H1 (cell line): ENCODE data around the gene SELENOF. TPM values are rescaled to one million over a fixed set of nuclear protein-coding genes. Genes with fewer than 3 reads are reported as not detected.

ENCODE experiments used
- CTCF ChIA-PET: fragments of 300-600 bp; sonication (Branson Sonifier 250); formaldehyde crosslinking; loops from one replicate; lab custom pipeline; 2021; ENCODE audit not compliant: partially characterized antibody; lab: Charles Lee
- POLR2A ChIA-PET: fragments of 300-600 bp; sonication (Branson Sonifier 250); formaldehyde crosslinking; loops from one replicate; lab custom pipeline; 2021; ENCODE audit warnings: inconsistent platforms; ENCODE audit not compliant: partially characterized antibody; lab: Charles Lee
- DNase-seq, 2 experiments: peaks; one replicate each; pipeline versions ENCODE4 v3.0.0 to v3.0.0-alpha.2; 2010 to 2022; ENCODE audit warnings: low spot score in 2 of 2, low read depth in 1 of 2, mixed read lengths in 1 of 2
- FAIRE-seq: peaks from 2 replicates; lab custom pipeline; 2011; peaks lifted over from hg19 to GRCh38; lab: Jason Lieb, UNC
- H2AFZ ChIP-seq: 2 replicates; pipeline ENCODE4 v1.8.1; 2012; ENCODE audit warnings: low read length, inconsistent platforms
- H2AK5ac ChIP-seq: 2 replicates; pipeline ENCODE4 v1.6.1; 2013; ENCODE audit warnings: low read depth, low read length
- H2BK120ac ChIP-seq: replicated peaks from 2 replicates; pipeline ENCODE3; 2013; ENCODE audit warnings: low read depth, low read length, inconsistent platforms
- H2BK12ac ChIP-seq: 2 replicates; pipeline ENCODE4 v1.6.1; 2013; ENCODE audit warnings: low read depth, low read length
- H2BK15ac ChIP-seq: 2 replicates; pipeline ENCODE4 v1.6.1; 2013; ENCODE audit warnings: low read length
- H2BK20ac ChIP-seq: 2 replicates; pipeline ENCODE4 v1.6.1; 2013; ENCODE audit warnings: low read length
- H2BK5ac ChIP-seq: 2 replicates; pipeline ENCODE4 v1.6.1; 2013; ENCODE audit warnings: low read depth, low read length
- H3K14ac ChIP-seq: 2 replicates; pipeline ENCODE4 v1.6.1; 2013; ENCODE audit warnings: inconsistent platforms; ENCODE audit not compliant: insufficient read length
- H3K18ac ChIP-seq: 2 replicates; pipeline ENCODE4 v1.6.1; 2013; ENCODE audit warnings: low read length; ENCODE audit errors: extremely low read depth
- H3K23ac ChIP-seq: 2 replicates; pipeline ENCODE4 v1.6.1; 2013; ENCODE audit warnings: inconsistent platforms; ENCODE audit not compliant: insufficient read length
- H3K23me2 ChIP-seq: 2 replicates; pipeline ENCODE4 v1.6.1; 2013; ENCODE audit warnings: low read depth, low read length
- H3K27ac ChIP-seq: 2 replicates; pipeline ENCODE4 v1.6.1; 2011; ENCODE audit warnings: low read depth, low read length, inconsistent platforms
- H3K27me3 ChIP-seq, 4 experiments: replicated peaks in 1 of 4; 1 replicate in 1 of 4; 2 replicates in 3 of 4; pipeline versions ENCODE4 v1.6.1 to v1.8.1; 2011 to 2013; ENCODE audit warnings: low read length in 3 of 4, mild to moderate bottlenecking in 3 of 4, inconsistent platforms in 2 of 4, mixed read lengths in 2 of 4, moderate library complexity in 1 of 4; ENCODE audit not compliant: control insufficient read depth in 3 of 4, insufficient read depth in 3 of 4; ENCODE audit errors: extremely low read depth in 1 of 4
- H3K36me3 ChIP-seq, 4 experiments: 2 replicates each; pipeline versions ENCODE4 v1.6.1 to v1.8.1; 2011 to 2013; ENCODE audit warnings: mild to moderate bottlenecking in 4 of 4, low read length in 3 of 4, moderate library complexity in 2 of 4, control low read depth in 1 of 4, inconsistent platforms in 1 of 4; ENCODE audit not compliant: insufficient read depth in 4 of 4, control insufficient read depth in 2 of 4
- H3K4ac ChIP-seq: replicated peaks from 2 replicates; pipeline ENCODE3; 2013; ENCODE audit warnings: low read length, low read depth, mixed read lengths, inconsistent platforms; ENCODE audit not compliant: insufficient read length
- H3K4me1 ChIP-seq, 4 experiments: replicated peaks in 1 of 4; 1 replicate in 1 of 4; 2 replicates in 3 of 4; pipeline versions ENCODE4 v1.6.1 to v1.8.1; 2011 to 2013; ENCODE audit warnings: low read length in 3 of 4, inconsistent platforms in 2 of 4, mixed read lengths in 1 of 4; ENCODE audit not compliant: insufficient read depth in 4 of 4, control insufficient read depth in 3 of 4
- H3K4me2 ChIP-seq, 2 experiments: 2 replicates each; pipeline versions ENCODE4 v1.6.1 to v1.8.1; 2011 to 2013; ENCODE audit warnings: low read depth in 2 of 2, low read length in 2 of 2, control low read depth in 1 of 2, inconsistent platforms in 1 of 2, mild to moderate bottlenecking in 1 of 2; ENCODE audit not compliant: insufficient read depth in 1 of 2
- H3K4me3 ChIP-seq, 4 experiments: fragments of 200-600, 300-600 bp in 1 of 4; sonication (generic), shearing (Covaris generic), sonication (Bioruptor Twin) in 1 of 4; 2 replicates each; pipeline versions ENCODE4 v1.5.1 to v1.8.1; 2011 to 2016; ENCODE audit warnings: low read length in 4 of 4, low read depth in 3 of 4, control low read depth in 2 of 4, inconsistent platforms in 2 of 4, mild to moderate bottlenecking in 2 of 4, mixed read lengths in 1 of 4, moderate library complexity in 1 of 4; ENCODE audit not compliant: insufficient read depth in 2 of 4; ENCODE audit errors: extremely low read depth in 1 of 4
- H3K56ac ChIP-seq: replicated peaks from 2 replicates; pipeline ENCODE3; 2013; ENCODE audit warnings: low read depth, mild to moderate bottlenecking, mixed read lengths, low read length, inconsistent platforms; ENCODE audit not compliant: insufficient read length
- H3K79me1 ChIP-seq: 2 replicates; pipeline ENCODE4 v1.6.1; 2013; ENCODE audit warnings: low read depth, low read length, control low read depth
- H3K79me2 ChIP-seq, 2 experiments: 2 replicates each; pipeline versions ENCODE4 v1.6.1 to v1.8.1; 2012 to 2013; ENCODE audit warnings: low read length in 2 of 2, mild to moderate bottlenecking in 2 of 2, inconsistent platforms in 1 of 2; ENCODE audit not compliant: insufficient read depth in 2 of 2, control insufficient read depth in 1 of 2
- H3K9ac ChIP-seq, 4 experiments: replicated peaks in 1 of 4; 1 replicate in 1 of 4; 2 replicates in 3 of 4; pipeline versions ENCODE4 v1.6.1 to v1.8.1; 2011 to 2013; ENCODE audit warnings: low read depth in 3 of 4, low read length in 3 of 4, control low read depth in 2 of 4, mild to moderate bottlenecking in 2 of 4, moderate library complexity in 2 of 4, inconsistent platforms in 1 of 4; ENCODE audit errors: extremely low read depth in 1 of 4
- H3K9me3 ChIP-seq, 2 experiments: 2 replicates each; pipeline versions ENCODE4 v1.6.1 to v1.8.1; 2012 to 2013; ENCODE audit warnings: mild to moderate bottlenecking in 2 of 2, moderate library complexity in 2 of 2, control low read depth in 1 of 2, inconsistent platforms in 1 of 2, low read depth in 1 of 2, low read length in 1 of 2, mixed read lengths in 1 of 2; ENCODE audit not compliant: insufficient read depth in 2 of 2
- H4K20me1 ChIP-seq, 2 experiments: replicated peaks in 1 of 2; 2 replicates each; pipeline versions ENCODE3 to v1.8.1; 2011 to 2013; ENCODE audit warnings: inconsistent platforms in 2 of 2, low read length in 2 of 2, mild to moderate bottlenecking in 1 of 2; ENCODE audit not compliant: insufficient read depth in 2 of 2, control insufficient read depth in 1 of 2
- H4K5ac ChIP-seq: 2 replicates; pipeline ENCODE4 v1.6.1; 2013; ENCODE audit warnings: low read length, low read depth, mixed read lengths, inconsistent platforms; ENCODE audit not compliant: insufficient read length
- H4K8ac ChIP-seq: 2 replicates; pipeline ENCODE4 v1.8.0; 2013; ENCODE audit warnings: mild to moderate bottlenecking, moderate library complexity, low read length, inconsistent platforms; ENCODE audit not compliant: insufficient read depth; ENCODE audit errors: extremely low read depth
- H4K91ac ChIP-seq: replicated peaks from 2 replicates; pipeline ENCODE3; 2013; ENCODE audit warnings: low read length, mixed read lengths, inconsistent platforms; ENCODE audit not compliant: insufficient read length
- CBX8 ChIP-seq: fragments of 300-800, 300-1000 bp; sonication (generic); IDR thresholded peaks from 2 replicates; pipeline ENCODE4 v1.7.1; 2016; ENCODE audit warnings: low read depth, low read length, borderline replicate concordance
- CEBPB ChIP-seq: IDR thresholded peaks from 2 replicates; pipeline ENCODE4 v1.6.1; 2012; ENCODE audit warnings: low read depth, low read length
- CHD1 ChIP-seq: IDR thresholded peaks from 2 replicates; pipeline ENCODE4 v1.6.1; 2012; ENCODE audit warnings: low read depth, low read length, improper control_type of control experiment
- E2F6 ChIP-seq: IDR thresholded peaks from 2 replicates; pipeline ENCODE4 v1.6.1; 2012; ENCODE audit warnings: inconsistent platforms
- EP300 ChIP-seq, 2 experiments: IDR thresholded peaks; 1 replicate in 1 of 2; 2 replicates in 1 of 2; pipeline ENCODE4 v1.6.1; 2011 to 2012; ENCODE audit warnings: low read depth in 2 of 2, low read length in 2 of 2, mild to moderate bottlenecking in 2 of 2, borderline replicate concordance in 1 of 2, inconsistent platforms in 1 of 2, moderate library complexity in 1 of 2
- EZH2 ChIP-seq: fragments of 200-600 bp; sonication (generic); IDR thresholded peaks from 2 replicates; pipeline ENCODE4 v1.7.1; 2012; ENCODE audit warnings: low read depth, mild to moderate bottlenecking, moderate library complexity, low read length, inconsistent platforms; ENCODE audit not compliant: severe bottlenecking
- GABPA ChIP-seq: IDR thresholded peaks from 2 replicates; pipeline ENCODE4 v1.6.1; 2011; ENCODE audit warnings: mild to moderate bottlenecking, low read length, moderate library complexity, borderline replicate concordance; ENCODE audit not compliant: insufficient read depth
- MAX ChIP-seq: IDR thresholded peaks from 2 replicates; pipeline ENCODE4 v1.6.1; 2012; ENCODE audit warnings: inconsistent platforms
- RFX5 ChIP-seq: IDR thresholded peaks from 2 replicates; pipeline ENCODE4 v1.6.1; 2011; ENCODE audit warnings: low read depth, low read length, improper control_type of control experiment, borderline replicate concordance
- SIRT6 ChIP-seq: IDR thresholded peaks from one replicate; pipeline ENCODE4 v1.7.1; 2012; ENCODE audit warnings: low read length, inconsistent platforms
- TAF1 ChIP-seq: IDR thresholded peaks from 2 replicates; pipeline ENCODE4 v1.6.1; 2011; ENCODE audit warnings: mild to moderate bottlenecking, low read depth, low read length
- USF2 ChIP-seq: IDR thresholded peaks from 2 replicates; pipeline ENCODE4 v1.6.1; 2011; ENCODE audit warnings: low read length, improper control_type of control experiment
- WGBS, 2 experiments: shearing (Covaris generic) in 1 of 2; methylation state at CpG; one replicate each; pipeline versions ENCODE4 v1.1.6 to v1.1.7; 2013 to 2015; ENCODE audit warnings: low lambda C conversion rate in 2 of 2, mixed read lengths in 2 of 2, inconsistent platforms in 1 of 2, low coverage in 1 of 2, missing lambda C conversion rate in 1 of 2; ENCODE audit not compliant: insufficient replicate concordance in 2 of 2, insufficient coverage in 1 of 2, insufficient read length in 1 of 2; ENCODE audit errors: extremely low coverage in 1 of 2, missing lambda C conversion rate in 1 of 2; 5-methylcytosine and 5-hydroxymethylcytosine counted together
- polyA plus RNA-seq, 7 experiments: library from polyadenylated mRNA; depleted of rRNA in 3 of 7; stranded (reverse) in 5 of 7; unstranded in 2 of 7; fragments of >200 nt in 5 of 7; fragments of 200-250 nt in 2 of 7; gene quantifications; 1 replicate in 5 of 7; 2 replicates in 1 of 7; 4 replicates in 1 of 7; pipeline versions ENCODE4 v1.2.1 to v1.2.3, GENCODE V29; 2011 to 2013; ENCODE audit warnings: missing spikeins in 2 of 7, mixed read lengths in 2 of 7
- total RNA-seq: library from RNA; stranded (reverse); fragmentation: NEBNext Ultra II Directional; extraction: Animal tissue kit (Norgen Biotek cat#: 25700); gene quantifications from 2 replicates; pipeline ENCODE4 v1.2.1, GENCODE V29; 2021

Gene SELENOF
- total and polyA plus RNA-seq, 2 of the 8 experiments (the other 6 are each of a cell fraction or from before 2014, with no cell fraction given) = 70.7 to 163 TPM

- H2BK5ac ChIP-seq = no peak overlapping the region
- H4K91ac ChIP-seq = no peak overlapping the region
- H3K23ac ChIP-seq = no peak overlapping the region
- H2BK12ac ChIP-seq = no peak overlapping the region
- peaks cover 0 to 1% of the 10 kb centered on the region in 2 experiments for H4K20me1 ChIP-seq
- H3K23me2 ChIP-seq = no peaks in the 10 kb centered on the region
- POLR2A ChIA-PET = interaction anchor here (0.6 to 1.7 kb wide), 2 partner anchors 8 to 22 kb away, joined by 3 to 5 read pairs; no protein-coding TSS in a partner anchor
- H3K18ac ChIP-seq = no peak overlapping the region
- H3K36me3 ChIP-seq = no peaks in the 10 kb centered on the region
- no peaks in the 10 kb centered on the region for H3K79me1 ChIP-seq
- no peak overlapping the region for H3K14ac ChIP-seq
- no peak overlapping the region for H4K8ac ChIP-seq
- no peak overlapping the region for H2BK15ac ChIP-seq
- peak overlapping the region; percentile 77; the same call in 1 of the 2 replicates for H2AFZ ChIP-seq
- H3K4ac ChIP-seq = no peak overlapping the region
- no peaks in the 10 kb centered on the region for H3K79me2 ChIP-seq
- H3K4me1 ChIP-seq = no peaks in the 10 kb centered on the region; a peak in 1 of 7 replicates
- H3K27ac ChIP-seq = no peak overlapping the region
- H3K9ac ChIP-seq = no peak overlapping the region
- no peak for FAIRE-seq
- H3K56ac ChIP-seq = no peak overlapping the region
- H2AK5ac ChIP-seq = no peak overlapping the region
- no peak overlapping the region for H2BK20ac ChIP-seq
- no peak for DNase-seq
- WGBS, 2 experiments = 78% methylated on average over 2 of the region's 2 CpGs; no CpG with 5 or more reads in 1 of the 2 experiments
- H3K4me2 ChIP-seq = no peak overlapping the region
- CTCF ChIA-PET = interaction anchor here (0.6 to 3.9 kb wide), 10 partner anchors 9 to 259 kb away, joined by 3 to 21 read pairs (median 3); no protein-coding TSS in a partner anchor
- H4K5ac ChIP-seq = no peak overlapping the region
- no peak overlapping the region for H3K4me3 ChIP-seq
- no peak overlapping the region for H2BK120ac ChIP-seq
- H3K27me3 ChIP-seq = no peaks in the 10 kb centered on the region
- no peaks in the 10 kb centered on the region for H3K9me3 ChIP-seq
- TF ChIP-seq SIRT6 (no peak), CBX8 (no peak), TAF1 (no peak), GABPA (no peak), CEBPB (no peak), RFX5 (no peak), EP300 (IDR thresholded peaks at IDR 0.05; ENCODE audit: borderline replicate concordance in 1 of 2, low read depth in 2 of 2, low read length in 2 of 2) (no peak), CHD1 (no peak), EZH2 (no peak), MAX (no peak), USF2 (no peak), E2F6 (no peak)
Measured at GRCh38 chr1:86825319-86825718, 88.6 kb downstream of the SELENOF start.
